ENCODE data around the gene LRRIQ3.

DNA sequence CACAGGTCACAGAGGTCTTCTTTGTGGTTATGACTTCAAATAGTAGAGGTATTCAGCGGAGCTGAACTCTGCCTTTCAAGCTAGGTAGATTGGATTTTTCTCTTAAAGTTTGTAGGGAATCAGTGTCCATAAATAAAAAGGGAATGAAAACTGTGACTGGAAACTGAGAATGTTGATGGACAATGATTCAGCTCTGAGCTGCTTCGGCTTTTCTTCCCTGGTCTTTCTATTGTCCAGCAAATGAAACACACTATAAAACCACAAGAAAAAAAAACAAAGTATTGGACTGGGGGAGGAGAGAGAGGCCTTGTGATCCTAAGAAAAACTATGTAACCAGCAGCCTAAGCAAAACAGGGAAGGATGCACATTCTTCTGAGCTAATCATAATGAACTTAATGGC is 48.3 kb upstream of the LRRIQ3 start:
- TF ChIP-seq POLR2AphosphoS5 (IDR thresholded peaks at IDR 0.05) (no peak), CTCF (IDR thresholded peaks at IDR 0.05) (no peak)

All from stomach (tissue), 4 donors.